Small intestine (tissue), 16 donors: Measurements from ENCODE around the gene KRTAP23-1. TPM values are rescaled to one million over a fixed set of nuclear protein-coding genes. Genes with fewer than 3 reads are reported as not detected.

Experiments used
- DNase-seq, 2 donors: peaks; one replicate each; pipeline versions ENCODE4 v3.0.0 to v3.0.0-alpha.2; 2013
- FAIRE-seq: peaks from 2 replicates; lab custom pipeline; 2012; peaks lifted over from hg19 to GRCh38; lab: Jason Lieb, UNC
- H3K27ac ChIP-seq, 3 donors: one replicate each; pipeline ENCODE4 v1.5.1; 2013; ENCODE audit warnings: low read length in 2 of 3, mild to moderate bottlenecking in 2 of 3, control low read depth in 1 of 3, inconsistent platforms in 1 of 3, low read depth in 1 of 3, moderate library complexity in 1 of 3
- H3K27me3 ChIP-seq, 3 donors: one replicate each; pipeline ENCODE4 v1.6.1; 2013; ENCODE audit warnings: low read length in 3 of 3, inconsistent platforms in 1 of 3; ENCODE audit not compliant: control insufficient read depth in 3 of 3, insufficient read depth in 3 of 3
- H3K36me3 ChIP-seq, 3 donors: one replicate each; pipeline ENCODE4 v1.6.1; 2013; ENCODE audit warnings: low read length in 3 of 3, inconsistent platforms in 1 of 3, low read depth in 1 of 3, mild to moderate bottlenecking in 1 of 3, moderate library complexity in 1 of 3; ENCODE audit not compliant: control insufficient read depth in 3 of 3, insufficient read depth in 2 of 3
- H3K4me1 ChIP-seq, 3 donors: one replicate each; pipeline ENCODE4 v1.6.1; 2013; ENCODE audit warnings: low read length in 2 of 3, inconsistent platforms in 1 of 3, low read depth in 1 of 3, mild to moderate bottlenecking in 1 of 3, moderate library complexity in 1 of 3; ENCODE audit not compliant: control insufficient read depth in 3 of 3, insufficient read depth in 2 of 3
- H3K4me3 ChIP-seq, 3 donors: one replicate each; pipeline ENCODE4 v1.5.1; 2013; ENCODE audit warnings: low read length in 3 of 3, control low read depth in 1 of 3, inconsistent platforms in 1 of 3, low read depth in 1 of 3, mild to moderate bottlenecking in 1 of 3, moderate library complexity in 1 of 3
- H3K9me3 ChIP-seq, 2 donors: one replicate each; pipeline ENCODE4 v1.6.1; 2013; ENCODE audit warnings: low read depth in 1 of 2, low read length in 1 of 2; ENCODE audit not compliant: control insufficient read depth in 2 of 2, insufficient read depth in 1 of 2
- WGBS, 3 donors: extraction: QIAGEN DNeasy Blood & Tissue Kit; methylation state at CpG; one replicate each; pipeline ENCODE4 v1.1.7; 2013; 5-methylcytosine and 5-hydroxymethylcytosine counted together
- long read RNA-seq, 10 donors: transcript quantifications; one replicate each; lab custom pipeline, GENCODE V29; 2026
- polyA plus RNA-seq, 4 donors: library from polyadenylated mRNA; stranded (reverse) in 3 of 4; unstranded in 1 of 4; fragments of 200-250 nt in 3 of 4; fragments of 120-200 nt in 1 of 4; gene quantifications; one replicate each; pipeline versions ENCODE4 v1.2.1 to v1.2.3, GENCODE V29; 2013
- donor health status: healthy with polysubstance abuse.
- donor health status: control.
- donor health status: control.
- donor health status: Bipolar disorder and iron deficiency.
- donor health status: healthy.

KRTAP23-1 gene, protein sequence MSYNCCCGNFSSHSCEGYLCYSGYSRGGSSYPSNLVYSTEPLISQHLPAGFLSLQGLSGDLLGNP
- not detected for polyA plus RNA-seq
- long read RNA-seq, donor 1 = 0 reads
- long read RNA-seq, donor 2 = 0 reads
- long read RNA-seq, donor 3 = 0 reads
- long read RNA-seq, donor 4 = 0 reads
- long read RNA-seq, donor 5 = 0 reads
- long read RNA-seq, donor 6 = 0 reads
- long read RNA-seq, donor 7 = 0 reads
- long read RNA-seq, donor 8 = 0 reads
- long read RNA-seq, donor 9 = 0 reads
- long read RNA-seq, donor 10 = 0 reads

DNA sequence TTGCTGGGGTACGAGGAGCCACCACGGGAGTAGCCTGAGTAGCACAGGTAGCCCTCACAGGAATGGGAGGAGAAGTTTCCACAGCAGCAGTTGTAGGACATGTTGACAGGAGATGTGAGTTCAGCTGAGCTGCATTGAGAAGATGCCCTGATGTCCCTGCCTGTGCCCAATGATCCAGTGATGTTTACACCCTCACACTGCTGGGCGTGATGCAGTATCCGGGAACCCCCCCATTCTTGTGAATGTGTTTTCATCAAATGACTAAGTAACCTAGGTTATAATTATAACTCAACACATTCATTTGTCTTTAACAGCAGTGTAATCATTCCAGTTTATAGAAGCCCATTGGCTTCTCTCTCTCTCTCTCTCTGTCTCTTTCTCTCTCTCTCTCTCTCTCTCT lies at the start of gene KRTAP23-1:
KRTAP23-1 (minus strand) TSS at position 101 of the 400 bp plus-strand sequence; CDS start at position 101, 0 bp downstream.
- Histone ChIP-seq H3K36me3 (no peaks in the 10 kb centered on the region), H3K4me1 (no peaks in the 10 kb centered on the region), H3K9me3 (no peaks in the 10 kb centered on the region), H3K27me3 (no peaks in the 10 kb centered on the region), H3K27ac (no peak within 1 kb of the TSS), H3K4me3 (no peak within 1 kb of the TSS)
- no peak for FAIRE-seq
- DNase-seq = no peak
- 70 to 78% (median 77%) methylated on average over 4 of the region's 4 CpGs for WGBS, 3 donors

DNA sequence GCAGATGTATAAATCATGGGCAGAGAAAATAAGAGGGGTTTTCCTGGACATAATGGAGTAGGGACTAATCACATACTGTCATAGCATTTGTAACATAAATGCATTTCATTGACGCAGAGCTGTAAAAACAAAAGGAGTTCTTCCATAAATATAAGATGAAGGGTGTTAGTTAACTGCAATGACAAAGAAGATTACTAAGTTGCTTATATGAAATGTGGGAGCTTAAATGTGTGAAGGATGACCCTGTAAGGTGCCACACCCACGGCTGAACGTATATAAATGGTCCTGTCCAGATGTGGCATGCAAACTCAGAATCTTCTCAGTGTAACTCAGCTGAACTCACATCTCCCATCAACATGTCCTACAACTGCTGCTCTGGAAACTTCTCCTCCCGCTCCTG lies 47.3 kb upstream of the KRTAP23-1 start, which contains the start of gene KRTAP13-1:
KRTAP13-1 (plus strand) TSS at position 301 of the 400 bp plus-strand sequence; CDS start at position 357, 56 bp downstream.
- WGBS, 3 donors = 67 to 78% (median 71%) methylated on average over 4 of the region's 4 CpGs
- Histone ChIP-seq H3K27ac (no peak within 1 kb of the TSS), H3K4me1 (no peaks in the 10 kb centered on the region), H3K36me3 (no peaks in the 10 kb centered on the region), H3K4me3 (no peak within 1 kb of the TSS), H3K9me3 (peaks cover 0 to 5% of the 10 kb centered on the region in 2 donors), H3K27me3 (no peaks in the 10 kb centered on the region)
- FAIRE-seq = no peak
- DNase-seq = no peak

DNA sequence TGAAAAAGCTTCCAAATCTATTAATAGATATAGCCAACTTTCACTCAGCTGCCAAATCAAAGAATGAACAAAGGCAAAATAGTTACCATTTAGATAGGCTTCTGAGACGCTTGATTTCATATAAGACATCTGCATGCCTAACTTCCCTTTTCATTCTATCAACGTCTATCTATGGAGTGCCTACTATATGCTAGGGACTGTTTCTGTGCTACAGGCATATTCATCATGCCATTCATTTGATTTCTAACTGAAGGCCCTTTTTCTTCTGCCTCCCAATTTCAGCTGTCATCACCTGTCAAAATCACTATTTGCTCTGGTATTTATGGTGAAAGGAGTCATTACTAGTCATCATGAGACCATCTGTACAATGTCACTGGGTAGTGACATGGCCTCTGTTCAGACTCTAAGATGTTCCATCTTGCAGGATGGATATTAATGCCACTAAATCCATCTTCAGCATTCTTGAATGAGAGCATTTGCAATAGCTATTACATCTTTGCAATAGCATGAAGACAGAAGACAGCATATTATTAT lies 43.2 kb upstream of the KRTAP23-1 start:
- Histone ChIP-seq H3K9me3 (peaks cover 0 to 13% of the 10 kb centered on the region in 2 donors), H3K4me1 (no peaks in the 10 kb centered on the region), H3K27ac (no peak overlapping the region), H3K27me3 (no peaks in the 10 kb centered on the region), H3K4me3 (no peak overlapping the region), H3K36me3 (no peaks in the 10 kb centered on the region)
- 59 to 69% (median 62%) methylated on average over 2 of the region's 2 CpGs for WGBS, 3 donors
- no peak for DNase-seq
- FAIRE-seq = no peak

DNA sequence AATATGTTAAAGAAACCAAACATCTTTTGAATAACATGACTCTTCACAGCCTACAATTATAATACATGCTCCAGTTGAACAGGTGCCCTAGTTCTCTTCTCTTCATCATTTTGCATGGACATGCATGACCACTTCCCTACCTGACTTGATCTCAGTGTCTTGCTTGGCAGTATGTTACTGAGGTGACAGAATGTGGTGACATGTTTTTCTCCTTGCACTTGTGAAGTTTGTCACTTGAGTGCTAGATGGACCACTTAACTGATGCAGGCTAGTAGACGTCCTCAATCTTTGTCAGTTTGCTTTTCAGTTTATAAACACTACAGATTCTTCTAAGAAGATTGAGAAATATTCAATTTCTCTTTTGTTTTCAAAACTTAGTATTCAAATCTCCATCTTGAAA lies 33.8 kb upstream of the KRTAP23-1 start:
- WGBS, 3 donors = 34 to 61% (median 52%) methylated on average over 1 of the region's 1 CpG
- Histone ChIP-seq H3K4me3 (no peak overlapping the region), H3K27ac (no peak overlapping the region), H3K9me3 (peaks cover 0 to 4% of the 10 kb centered on the region in 2 donors), H3K36me3 (no peaks in the 10 kb centered on the region), H3K27me3 (no peaks in the 10 kb centered on the region), H3K4me1 (no peaks in the 10 kb centered on the region)
- no peak for FAIRE-seq
- no peak for DNase-seq

DNA sequence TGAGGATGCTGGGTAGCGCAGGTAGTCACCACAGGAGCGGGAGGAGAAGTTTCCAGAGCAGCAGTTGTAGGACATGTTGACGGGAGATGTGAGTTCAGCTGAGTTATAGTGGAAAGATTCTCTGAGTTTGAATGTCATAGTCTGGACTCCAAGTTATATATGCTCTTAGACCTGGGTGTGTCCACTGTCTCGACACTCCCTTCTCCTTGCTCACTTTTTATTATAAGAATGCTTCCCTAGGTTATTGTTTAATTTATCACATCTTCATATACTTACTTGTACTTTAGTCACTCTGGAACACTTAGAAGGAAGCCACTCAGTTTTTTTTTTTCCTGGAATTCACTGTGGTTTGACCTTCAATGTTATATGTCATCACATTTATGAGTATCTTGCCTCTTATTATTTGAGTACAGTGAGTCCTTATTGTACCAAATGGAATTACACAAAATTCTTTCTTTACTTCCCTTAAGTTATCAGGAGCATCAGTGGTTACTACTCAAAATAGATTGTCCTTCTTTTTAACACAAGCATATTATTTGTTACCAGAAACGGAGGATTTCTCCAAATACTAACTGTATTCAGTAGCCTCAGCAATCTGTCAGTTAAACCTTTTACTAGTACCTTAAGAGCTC lies 23.8 kb upstream of the KRTAP23-1 start, which contains the start of gene KRTAP13-2:
KRTAP13-2 (minus strand) TSS at position 133 of the 632 bp plus-strand sequence; CDS start at position 75, 58 bp downstream.
- no peak within 1 kb of the TSS for H3K27ac ChIP-seq
- H3K9me3 ChIP-seq = no peaks in the 10 kb centered on the region
- no peaks in the 10 kb centered on the region for H3K27me3 ChIP-seq
- 79 to 83% (median 83%) methylated on average over 5 of the region's 5 CpGs for WGBS, 3 donors
- H3K4me3 ChIP-seq = no peak within 1 kb of the TSS
- FAIRE-seq (no peak), DNase-seq (peak in 1 of 2 donors; percentile 31)
- no peaks in the 10 kb centered on the region for H3K36me3 ChIP-seq
- H3K4me1 ChIP-seq = no peaks in the 10 kb centered on the region

DNA sequence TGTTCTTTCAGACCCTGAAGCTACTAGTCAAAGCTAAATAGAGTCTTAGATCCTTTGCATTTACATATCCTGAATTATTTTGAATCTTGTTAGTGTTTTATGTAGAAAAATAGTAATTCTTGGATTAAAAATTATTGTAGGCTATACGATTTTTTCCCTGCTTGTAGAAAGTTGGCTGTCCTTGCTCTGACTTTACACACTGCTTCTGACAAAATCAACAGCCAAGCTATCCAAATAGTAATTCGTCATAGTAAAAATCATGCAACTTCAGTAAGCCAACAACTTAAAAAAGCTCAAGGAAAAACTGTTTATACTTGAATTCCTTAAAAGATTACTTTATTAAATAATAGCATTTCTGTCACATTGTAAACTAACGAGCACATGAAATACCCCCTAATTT lies 7.5 kb upstream of the KRTAP23-1 start:
- Histone ChIP-seq H3K27me3 (no peaks in the 10 kb centered on the region), H3K36me3 (no peaks in the 10 kb centered on the region), H3K4me3 (no peak overlapping the region), H3K9me3 (no peaks in the 10 kb centered on the region), H3K27ac (no peak overlapping the region), H3K4me1 (no peaks in the 10 kb centered on the region)
- DNase-seq (no peak), FAIRE-seq (no peak)
- 40 to 44% (median 44%) methylated on average over 3 of the region's 3 CpGs for whole genome bisulfite sequencing, 3 donors

DNA sequence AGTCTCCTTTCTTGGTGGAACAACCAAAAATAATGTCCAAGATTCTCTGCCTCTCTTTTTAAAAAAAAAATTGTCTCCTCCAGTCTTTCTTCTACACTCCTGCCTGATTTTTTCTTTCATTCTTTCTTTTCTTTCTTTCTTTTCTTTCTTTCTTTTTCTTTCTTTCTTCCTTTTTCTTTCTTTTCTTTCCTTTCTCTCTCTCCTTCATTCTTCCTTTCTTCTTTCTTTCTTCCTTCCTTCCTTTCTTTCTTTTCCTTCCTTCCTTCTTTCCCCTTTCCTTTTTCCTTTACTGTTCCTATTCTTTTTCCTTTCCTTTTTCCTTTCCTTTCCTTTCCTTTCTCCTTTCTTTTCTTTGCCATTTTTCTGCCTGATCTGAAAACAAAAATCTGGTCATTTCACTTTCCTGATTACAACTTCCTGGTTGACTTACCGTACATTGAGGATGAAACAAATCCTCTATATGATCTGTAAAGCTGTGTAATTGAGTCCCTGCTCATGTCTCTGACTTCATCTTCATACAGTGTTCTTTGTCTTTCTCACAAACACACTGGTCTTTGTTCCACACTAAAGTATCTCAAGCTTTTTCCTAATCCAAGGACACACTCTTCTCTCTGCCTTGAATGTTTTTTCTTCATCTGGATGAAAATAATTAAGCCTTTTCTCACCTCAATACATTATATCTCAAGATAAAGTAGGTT lies 6.1 kb upstream of the KRTAP23-1 start:
- no peak for DNase-seq
- WGBS, 3 donors = 75 to 79% (median 79%) methylated on average over 1 of the region's 1 CpG
- no peak overlapping the region for H3K4me3 ChIP-seq
- H3K36me3 ChIP-seq = no peaks in the 10 kb centered on the region
- H3K9me3 ChIP-seq = no peaks in the 10 kb centered on the region
- H3K27me3 ChIP-seq = no peaks in the 10 kb centered on the region
- FAIRE-seq = no peak
- H3K4me1 ChIP-seq = no peaks in the 10 kb centered on the region
- no peak overlapping the region for H3K27ac ChIP-seq

DNA sequence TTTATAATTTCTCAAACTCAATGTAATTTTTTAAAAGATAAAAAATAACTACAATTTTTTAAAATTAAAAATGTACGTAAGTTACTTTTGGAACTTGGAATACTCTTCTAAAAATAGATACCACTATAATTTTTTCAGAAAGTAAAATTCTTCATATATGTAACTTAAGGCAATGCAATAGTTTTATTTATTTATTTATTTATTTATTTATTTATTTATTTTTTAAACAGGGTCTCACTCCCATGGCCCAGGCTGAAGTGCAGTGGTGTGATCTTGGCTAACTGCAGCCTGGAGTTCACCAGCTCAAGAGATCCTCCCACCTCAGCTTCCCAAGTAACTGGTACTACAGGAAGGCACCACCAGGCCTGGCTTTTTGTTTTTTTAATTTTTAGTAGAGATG lies 3.1 kb upstream of the KRTAP23-1 start:
- Histone ChIP-seq H3K4me3 (no peak overlapping the region), H3K36me3 (no peaks in the 10 kb centered on the region), H3K27ac (no peak overlapping the region), H3K27me3 (no peaks in the 10 kb centered on the region), H3K4me1 (no peaks in the 10 kb centered on the region), H3K9me3 (no peaks in the 10 kb centered on the region)
- 91 to 100% (median 95%) methylated on average over 1 of the region's 1 CpG for WGBS, 3 donors
- FAIRE-seq (no peak), DNase-seq (no peak)
